UCSD-AML1 (cell line): ENCODE results near the gene HINT3.
"Not testable (repeated sequence)": the region's sequence is repeated elsewhere in the genome, so short reads cannot be mapped to it uniquely, and the experiment has no call there.

ENCODE experiments used
- DNase-seq: peaks from one replicate; lab custom pipeline; 2025; ENCODE audit not compliant: unreplicated experiment; lab: John Stamatoyannopoulos, UW

HINT3 gene

GRCh38 chr6:125961117-125961516, 4.5 kb downstream of the HINT3 start:
- no peak for DNase-seq

- DNase-seq = no peak
Observed at GRCh38 chr6:125962900-125963497, 6.4 kb downstream of the HINT3 start.

DNA sequence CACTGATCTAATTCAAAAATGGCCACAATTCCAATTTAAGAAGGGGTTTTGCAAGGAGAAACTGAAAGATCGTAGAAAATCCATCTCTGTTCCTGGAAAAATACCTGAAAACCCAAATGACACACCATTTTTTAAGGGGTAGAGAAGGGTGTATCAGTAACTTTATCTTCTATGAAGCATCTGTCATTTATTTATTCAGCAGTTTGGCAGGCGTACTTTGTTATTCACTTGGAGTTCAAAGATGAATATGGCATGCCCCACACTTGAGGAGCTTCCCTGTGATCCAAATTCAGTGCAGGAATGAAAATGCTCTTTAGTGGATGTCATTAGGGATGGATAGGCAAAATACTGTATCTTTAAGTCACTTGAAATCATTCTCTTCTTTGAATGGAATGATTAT, 7.2 kb downstream of the HINT3 start:
- no peak for DNase-seq

DNA sequence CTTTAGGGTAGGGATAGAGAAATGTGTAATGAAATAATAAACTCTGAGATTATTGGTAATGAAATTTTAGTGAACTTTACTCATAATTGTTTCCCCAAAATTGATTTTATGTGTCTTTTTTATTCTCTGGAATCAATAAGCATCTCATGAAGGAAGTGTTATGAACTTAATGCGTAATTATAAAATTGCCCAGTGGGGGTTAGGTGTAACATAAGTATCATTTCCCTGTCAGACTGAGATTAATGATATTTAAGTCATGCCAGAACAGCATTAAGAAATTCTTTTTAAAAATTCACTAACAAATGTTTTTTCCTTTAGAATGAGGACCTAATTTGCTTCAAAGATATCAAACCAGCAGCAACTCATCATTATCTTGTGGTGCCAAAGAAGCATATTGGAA, 10.0 kb downstream of the HINT3 start:
- no peak for DNase-seq

GRCh38 chr6:125968493-125968892, 11.9 kb downstream of the HINT3 start:
- DNase-seq = no peak

- no peak for DNase-seq
Observed at GRCh38 chr6:125970760-125971159, 14.2 kb downstream of the HINT3 start.

DNA sequence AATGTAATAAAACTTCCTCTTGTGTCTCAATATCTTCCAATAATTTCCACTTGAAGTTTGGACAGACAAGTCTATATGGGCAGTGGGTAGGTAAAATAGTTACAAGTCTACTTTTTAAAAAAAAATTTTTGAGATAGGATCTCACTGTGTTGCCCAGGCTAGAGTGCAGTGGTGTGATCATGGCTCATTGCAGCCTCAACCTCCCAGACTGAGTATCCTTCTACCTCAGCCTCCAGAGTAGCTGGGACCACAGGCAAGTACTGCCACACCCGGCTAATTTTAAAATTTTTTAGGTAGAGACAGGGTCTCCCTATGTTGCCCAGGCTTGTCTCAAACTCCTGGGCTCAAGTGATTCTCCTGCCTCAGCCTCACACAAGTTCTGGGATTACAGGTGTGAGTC, 15.9 kb downstream of the HINT3 start:
- DNase-seq = not testable (repeated sequence)

DNA sequence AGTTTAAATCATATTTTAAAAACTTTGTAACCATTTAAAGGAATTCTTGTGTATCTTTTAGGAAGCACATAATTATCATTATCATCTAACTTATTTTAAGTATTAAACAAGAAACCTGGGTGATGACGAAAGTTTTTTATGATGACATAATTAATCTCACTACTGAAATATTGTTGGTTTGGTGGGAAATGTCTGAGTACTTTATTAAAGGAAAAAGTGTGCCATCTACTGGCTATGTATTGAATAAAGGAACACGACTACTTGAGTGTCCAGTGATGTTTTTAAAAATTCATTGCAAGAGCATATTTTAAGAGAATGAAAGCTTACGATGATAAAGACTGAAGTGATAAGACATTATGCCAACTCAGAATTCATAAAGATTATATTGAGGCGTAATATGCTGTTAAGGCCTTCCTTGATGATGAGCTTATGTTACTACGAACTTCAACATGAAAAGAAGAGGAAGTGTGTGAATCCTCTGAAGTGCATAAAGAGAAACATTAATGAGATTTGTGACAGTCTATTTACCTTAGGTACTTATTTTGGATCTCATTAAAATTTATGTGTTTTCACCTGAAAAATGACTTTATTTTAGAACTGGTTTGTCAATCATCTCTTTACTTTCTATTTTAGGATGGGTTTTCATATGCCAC, 17.8 kb downstream of the HINT3 start:
- no peak for DNase-seq

- no peak for DNase-seq
Observed at GRCh38 chr6:125979101-125979500, 22.5 kb downstream of the HINT3 start.

DNA sequence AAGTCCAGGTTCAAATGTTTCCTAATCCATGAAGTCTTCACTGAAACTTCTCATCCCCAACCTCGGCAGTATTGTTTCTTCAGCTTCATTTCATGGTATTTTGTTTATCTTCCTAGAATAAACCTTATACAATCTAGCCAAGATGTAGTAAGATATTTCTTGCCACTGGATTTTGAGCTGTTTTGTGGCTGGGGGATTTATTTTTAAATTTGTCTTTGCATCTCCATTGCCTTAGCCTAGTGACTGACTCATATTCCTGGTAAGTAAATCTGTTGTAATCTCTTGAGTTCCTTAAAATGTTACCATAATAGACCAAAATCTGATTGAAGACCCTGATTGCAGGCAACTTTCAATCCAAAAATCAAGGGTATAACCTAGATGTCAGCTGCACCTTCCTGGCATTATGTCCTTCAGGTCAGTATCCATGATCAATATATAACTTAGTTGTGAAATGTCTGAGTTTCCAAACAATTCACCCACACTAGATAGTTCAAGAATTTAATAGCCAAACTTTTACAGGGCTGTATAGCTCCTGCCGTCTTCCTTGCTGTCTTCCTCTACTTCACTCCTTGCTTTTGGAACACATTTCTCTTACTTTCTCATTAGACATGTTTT, 25.1 kb downstream of the HINT3 start:
- DNase-seq = no peak

GRCh38 chr6:125983246-125983945, 26.8 kb downstream of the HINT3 start:
- no peak for DNase-seq

DNA sequence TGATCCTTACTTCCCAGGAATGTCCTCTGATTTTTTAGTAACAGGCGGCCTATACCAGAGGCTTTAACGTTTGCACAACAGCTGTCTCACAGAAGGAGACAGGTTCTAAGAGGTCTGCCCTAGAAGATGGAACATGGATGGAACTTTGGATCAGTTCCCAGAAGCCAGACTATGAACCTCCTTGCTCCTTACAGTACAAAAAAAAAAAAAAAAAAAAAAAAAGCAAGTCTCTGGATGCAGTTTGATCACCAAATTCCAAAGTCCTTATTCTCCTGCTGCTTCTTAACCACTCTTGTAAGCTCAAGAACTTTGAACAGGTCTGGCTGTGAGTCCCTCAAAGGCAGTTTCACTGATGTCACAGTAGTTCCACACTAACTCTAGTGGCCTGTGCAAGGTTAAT, 27.7 kb downstream of the HINT3 start:
- DNase-seq = no peak

DNA sequence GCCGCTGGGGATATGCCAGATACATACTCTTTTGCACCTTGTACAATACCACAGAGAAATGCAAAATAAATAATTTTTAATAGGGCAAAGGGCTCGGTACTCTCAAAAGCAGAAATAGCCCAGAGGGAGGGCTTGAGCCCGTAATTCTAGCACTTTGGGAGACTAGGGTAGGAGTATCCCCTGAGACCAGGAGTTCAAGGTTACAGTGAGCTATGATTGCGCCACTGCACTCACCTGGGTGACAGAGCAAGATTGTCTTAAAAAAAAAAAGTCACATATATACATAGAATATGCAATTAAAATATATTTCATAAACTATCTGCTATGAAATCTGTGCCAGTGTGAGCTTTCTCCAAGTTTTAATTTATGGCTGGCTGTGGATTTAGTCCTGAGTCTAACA, 29.0 kb downstream of the HINT3 start:
- no peak for DNase-seq

- DNase-seq = no peak
Observed at GRCh38 chr6:125985979-125986300, 29.4 kb downstream of the HINT3 start.

GRCh38 chr6:125986301-125987025, 29.9 kb downstream of the HINT3 start, which contains the start of gene TRMT11:
Gene TRMT11 (plus strand): TSS chr6:125986540. CDS start chr6:125986551, 11 bp downstream.
- DNase-seq = peak; percentile 89

DNA sequence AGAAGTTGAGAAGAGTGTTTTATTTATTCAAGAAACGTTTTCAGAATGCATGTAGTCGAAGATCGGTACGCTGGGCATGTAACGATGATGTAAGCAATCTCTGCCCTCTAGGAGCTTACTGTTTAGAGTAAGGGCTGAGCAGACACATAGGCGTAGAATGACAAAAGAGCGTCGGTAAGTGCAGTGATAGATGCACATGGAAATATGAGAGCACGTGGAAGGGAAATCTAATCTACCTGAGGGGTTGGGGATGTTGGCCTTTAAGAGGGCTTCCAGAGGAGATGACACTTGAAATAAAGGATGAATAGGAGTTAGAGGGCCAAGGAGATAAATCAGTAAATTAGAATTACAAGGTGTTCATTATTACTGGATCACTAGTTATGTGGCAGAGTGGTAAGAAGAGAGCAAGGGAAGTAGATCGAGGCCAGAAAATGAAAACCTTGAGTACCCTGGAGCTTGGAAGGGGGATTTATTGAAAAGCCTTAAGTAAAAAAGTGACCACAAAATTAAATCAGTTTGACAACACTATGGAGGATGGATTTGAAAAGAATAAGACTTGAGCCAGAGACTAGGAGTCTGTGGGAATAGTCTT, 30.6 kb downstream of the HINT3 start:
- no peak for DNase-seq

DNA sequence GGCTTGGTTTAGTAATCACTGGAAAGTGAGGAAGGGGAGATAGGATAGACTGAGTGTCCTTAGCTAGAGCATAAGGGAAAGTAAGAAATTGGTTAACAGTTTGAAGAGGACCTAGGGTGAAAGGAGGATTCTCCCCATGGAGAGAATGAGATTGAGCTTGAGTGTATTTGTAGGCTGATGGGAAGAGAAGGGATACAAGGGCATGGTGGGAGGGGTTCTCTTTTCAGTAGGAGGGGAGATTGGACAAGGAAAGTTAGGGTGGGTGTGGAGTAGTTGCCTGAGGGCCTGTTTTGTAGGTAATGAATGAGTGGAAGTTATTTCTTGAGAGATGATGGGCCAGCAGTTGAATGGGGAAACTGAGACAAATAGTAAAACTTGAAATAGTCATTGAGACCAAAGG, 31.7 kb downstream of the HINT3 start:
- DNase-seq = no peak

- DNase-seq = no peak
Observed at GRCh38 chr6:125989631-125990030, 33.1 kb downstream of the HINT3 start.

- DNase-seq = no peak
Observed at GRCh38 chr6:125991653-125992052, 35.1 kb downstream of the HINT3 start.

DNA sequence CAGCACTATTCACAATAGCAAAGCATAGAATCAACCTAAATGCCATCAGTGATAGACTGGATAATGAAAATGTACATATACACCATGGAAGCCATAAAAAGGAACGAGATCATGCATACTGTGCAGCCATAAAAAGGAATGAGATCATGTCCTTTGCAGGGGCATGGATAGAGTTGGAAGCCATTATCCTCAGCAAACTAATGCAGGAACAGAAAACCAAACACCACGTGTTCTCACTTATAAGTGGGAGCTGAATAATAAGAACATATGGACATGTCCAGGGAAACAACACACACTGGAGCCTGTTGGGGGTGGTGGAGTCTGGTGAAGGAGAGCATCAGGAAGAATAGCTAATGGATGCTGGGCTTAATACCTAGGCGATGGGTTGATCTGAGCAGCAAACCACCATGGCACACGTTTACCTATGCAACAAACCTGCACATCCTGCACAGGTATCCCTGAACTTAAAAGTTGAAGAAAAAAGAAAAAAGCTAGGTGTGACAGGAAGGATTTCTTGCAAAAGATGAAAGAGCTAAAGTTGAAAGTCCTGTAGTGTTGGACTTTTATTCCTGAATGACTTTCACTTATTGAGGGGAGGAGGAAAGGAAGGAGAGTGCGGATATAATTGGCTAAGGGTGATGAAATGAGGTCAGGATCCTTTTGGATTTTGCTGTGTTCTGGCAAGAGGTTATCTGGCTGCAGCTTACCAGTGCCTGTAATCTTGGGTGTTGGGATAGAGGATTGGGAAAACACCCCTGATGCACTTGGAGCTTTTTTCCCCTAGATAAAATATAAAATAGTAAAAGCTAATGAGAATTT, 38.3 kb downstream of the HINT3 start:
- DNase-seq = no peak
